ENCODE measurements around the gene CDK2.

CDK2 gene

GRCh38 chr12:56013482-56013881, 46.9 kb downstream of the CDK2 start:
- ChIA-PET CTCF (interaction anchor here (1.0 kb wide), 1 partner anchor 18 kb away, joined by 5 read pairs; no protein-coding TSS in a partner anchor), POLR2A (interaction anchor here (0.7 to 0.9 kb wide), 2 partner anchors 16 to 86 kb away, joined by 3 to 4 read pairs; partner anchors contain the start of gene SUOX)
- no peak for TF ChIP-seq SP1 (IDR thresholded peaks at IDR 0.05)
- TF ChIP-seq NFRKB (IDR thresholded peaks at IDR 0.05): no peak
- no peak for TF ChIP-seq ZNF384 (IDR thresholded peaks at IDR 0.05)
- TF ChIP-seq ELF4 (IDR thresholded peaks at IDR 0.05): no peak
- no peak for TF ChIP-seq FOXM1 (IDR thresholded peaks at IDR 0.05; ENCODE audit: borderline replicate concordance)
- no peak for TF ChIP-seq PKNOX1 (IDR thresholded peaks at IDR 0.05)
- TF ChIP-seq FOXA1 (IDR thresholded peaks at IDR 0.05): no peak
- TF ChIP-seq ARNT (IDR thresholded peaks at IDR 0.05): no peak
- no peak for TF ChIP-seq FOXK2 (IDR thresholded peaks at IDR 0.05)
- no peak for TF ChIP-seq CTBP1 (IDR thresholded peaks at IDR 0.05; ENCODE audit: borderline replicate concordance)
- TF ChIP-seq LEF1 (IDR thresholded peaks at IDR 0.05; ENCODE audit: borderline replicate concordance): no peak
- no peak for TF ChIP-seq L3MBTL2 (conservative IDR thresholded peaks at IDR 0.05)
- no peak for TF ChIP-seq SUZ12 (IDR thresholded peaks at IDR 0.05)
- no peak for TF ChIP-seq TARDBP (IDR thresholded peaks at IDR 0.05)
- TF ChIP-seq BHLHE40 (IDR thresholded peaks at IDR 0.05; ENCODE audit: borderline replicate concordance): no peak
- TF ChIP-seq HDGF (IDR thresholded peaks at IDR 0.05; ENCODE audit: borderline replicate concordance): no peak
- DNase-seq (ENCODE audit: extremely low spot score): no peak

- CTCF ChIA-PET: interaction anchor here (0.6 to 1.0 kb wide), 2 partner anchors 19 to 276 kb away, joined by 4 to 5 read pairs; no protein-coding TSS in a partner anchor
- TF ChIP-seq SUZ12 (IDR thresholded peaks at IDR 0.05): no peak
- DNase-seq (ENCODE audit: extremely low spot score): no peak
- POLR2A ChIA-PET: interaction anchor here (0.7 to 0.9 kb wide), 2 partner anchors 17 to 87 kb away, joined by 3 to 4 read pairs; partner anchors contain the start of gene SUOX
Observed at GRCh38 chr12:56014205-56014604, 47.6 kb downstream of the CDK2 start.

GRCh38 chr12:56017181-56017580, 50.6 kb downstream of the CDK2 start:
- CTCF ChIA-PET: no interaction called here
- DNase-seq (ENCODE audit: extremely low spot score): no peak
- POLR2A ChIA-PET: no interaction called here
- TF ChIP-seq CTBP1 (IDR thresholded peaks at IDR 0.05; ENCODE audit: borderline replicate concordance): no peak
- TF ChIP-seq TARDBP (IDR thresholded peaks at IDR 0.05): no peak
- TF ChIP-seq L3MBTL2 (conservative IDR thresholded peaks at IDR 0.05): no peak
- no peak for TF ChIP-seq BHLHE40 (IDR thresholded peaks at IDR 0.05; ENCODE audit: borderline replicate concordance)
- TF ChIP-seq PKNOX1 (IDR thresholded peaks at IDR 0.05): no peak
- TF ChIP-seq HDGF (IDR thresholded peaks at IDR 0.05; ENCODE audit: borderline replicate concordance): no peak

- POLR2A ChIA-PET: interaction anchor here (1.1 to 1.2 kb wide), 2 partner anchors 11 to 45 kb away, joined by 3 read pairs; partner anchors contain the start of gene RAB5B
- no peak for DNase-seq (ENCODE audit: extremely low spot score)
- no peak for TF ChIP-seq NFRKB (IDR thresholded peaks at IDR 0.05)
- no peak for TF ChIP-seq TARDBP (IDR thresholded peaks at IDR 0.05)
- TF ChIP-seq LEF1 (IDR thresholded peaks at IDR 0.05; ENCODE audit: borderline replicate concordance): no peak
- CTCF ChIA-PET: no interaction called here
Observed at GRCh38 chr12:56018356-56018755, 51.7 kb downstream of the CDK2 start.

- CTCF ChIA-PET: interaction anchor here (1.8 kb wide), 1 partner anchor 9 kb away, joined by 6 read pairs; no protein-coding TSS in a partner anchor
- no peak for DNase-seq (ENCODE audit: extremely low spot score)
- TF ChIP-seq ELF4 (IDR thresholded peaks at IDR 0.05) (no peak), FOXM1 (IDR thresholded peaks at IDR 0.05; ENCODE audit: borderline replicate concordance) (no peak), CTBP1 (IDR thresholded peaks at IDR 0.05; ENCODE audit: borderline replicate concordance) (no peak), PKNOX1 (IDR thresholded peaks at IDR 0.05) (no peak), HDGF (IDR thresholded peaks at IDR 0.05; ENCODE audit: borderline replicate concordance) (no peak), ZNF384 (IDR thresholded peaks at IDR 0.05) (no peak), SUZ12 (IDR thresholded peaks at IDR 0.05) (no peak), L3MBTL2 (conservative IDR thresholded peaks at IDR 0.05) (no peak), SP1 (IDR thresholded peaks at IDR 0.05) (no peak), TARDBP (IDR thresholded peaks at IDR 0.05) (no peak), FOXK2 (IDR thresholded peaks at IDR 0.05) (no peak), FOXA1 (IDR thresholded peaks at IDR 0.05) (no peak), ARNT (IDR thresholded peaks at IDR 0.05) (no peak), NFRKB (IDR thresholded peaks at IDR 0.05) (no peak), BHLHE40 (IDR thresholded peaks at IDR 0.05; ENCODE audit: borderline replicate concordance) (no peak), LEF1 (IDR thresholded peaks at IDR 0.05; ENCODE audit: borderline replicate concordance) (no peak)
- POLR2A ChIA-PET: no interaction called here
Observed at GRCh38 chr12:56020423-56021184, 54.0 kb downstream of the CDK2 start, which contains the start of gene IKZF4. Gene IKZF4 (plus strand): TSS chr12:56021043. CDS start chr12:56021494, 451 bp downstream.

GRCh38 chr12:56021889-56022497, 55.4 kb downstream of the CDK2 start:
- CTCF ChIA-PET: interaction anchor here (1.5 kb wide), 1 partner anchor 26 kb away, joined by 3 read pairs; no protein-coding TSS in a partner anchor
- DNase-seq (ENCODE audit: extremely low spot score): no peak
- POLR2A ChIA-PET: no interaction called here
- TF ChIP-seq TARDBP (IDR thresholded peaks at IDR 0.05) (no peak), SUZ12 (IDR thresholded peaks at IDR 0.05) (no peak), BHLHE40 (IDR thresholded peaks at IDR 0.05; ENCODE audit: borderline replicate concordance) (no peak), L3MBTL2 (conservative IDR thresholded peaks at IDR 0.05) (no peak), SP1 (IDR thresholded peaks at IDR 0.05) (no peak), CTBP1 (IDR thresholded peaks at IDR 0.05; ENCODE audit: borderline replicate concordance) (no peak), FOXA1 (IDR thresholded peaks at IDR 0.05) (no peak), LEF1 (IDR thresholded peaks at IDR 0.05; ENCODE audit: borderline replicate concordance) (no peak), ZNF384 (IDR thresholded peaks at IDR 0.05) (no peak), FOXK2 (IDR thresholded peaks at IDR 0.05) (no peak), FOXM1 (IDR thresholded peaks at IDR 0.05; ENCODE audit: borderline replicate concordance) (no peak), HDGF (IDR thresholded peaks at IDR 0.05; ENCODE audit: borderline replicate concordance) (no peak), ARNT (IDR thresholded peaks at IDR 0.05) (no peak), NFRKB (IDR thresholded peaks at IDR 0.05) (no peak), ELF4 (IDR thresholded peaks at IDR 0.05) (no peak), PKNOX1 (IDR thresholded peaks at IDR 0.05) (no peak)
